ENCODE measurements around the gene PCP4L1. TPM values are rescaled to one million over a fixed set of nuclear protein-coding genes. Genes with fewer than 3 reads are reported as not detected.
"Not testable (repeated sequence)": the region's sequence is repeated elsewhere in the genome, so short reads cannot be mapped to it uniquely, and the experiment has no call there.

PCP4L1 gene
- total RNA-seq, 2 experiments from 2014 or later: 0.22 TPM; not detected in 1

GRCh38 chr1:161222175-161223019, 36.1 kb upstream of the PCP4L1 start:
- CTCF ChIA-PET: interaction anchor here (0.8 to 11.6 kb wide), 9 partner anchors 12 to 167 kb away, joined by 3 to 213 read pairs (median 3); partner anchors contain the start of gene PPOX
- DNase-seq: no peak
- POLR2A ChIA-PET: no interaction called here
- Mint-ChIP-seq H3K9me3 (no peaks in the 10 kb centered on the region), H3K4me3 (no peak overlapping the region), H3K36me3 (peaks cover under 1% of the 10 kb centered on the region), H3K4me1 (ENCODE audit: low read depth) (peaks cover 33% of the 10 kb centered on the region), H3K27me3 (no peaks in the 10 kb centered on the region), H3K27ac (no peak overlapping the region)
- intact Hi-C loops (cut with micrococcal nuclease): no loop called here

- Mint-ChIP-seq H3K27me3 (no peaks in the 10 kb centered on the region), H3K27ac (no peak overlapping the region), H3K9me3 (no peaks in the 10 kb centered on the region), H3K4me3 (no peak overlapping the region), H3K4me1 (ENCODE audit: low read depth) (peaks cover 26% of the 10 kb centered on the region), H3K36me3 (peaks cover 14% of the 10 kb centered on the region)
- intact Hi-C loops (cut with micrococcal nuclease): no loop called here
- CTCF ChIA-PET: interaction anchor here (0.5 to 11.6 kb wide), 9 partner anchors 7 to 158 kb away, joined by 3 to 213 read pairs (median 69); partner anchors contain the start of gene NDUFS2
- POLR2A ChIA-PET: interaction anchor here (0.7 kb wide), 1 partner anchor 22 kb away, joined by 3 read pairs; the partner anchor contains the start of gene NDUFS2
- DNase-seq: no peak
These were observed 34.5 kb upstream of the PCP4L1 start for GRCh38 chr1:161223805-161224694.

DNA sequence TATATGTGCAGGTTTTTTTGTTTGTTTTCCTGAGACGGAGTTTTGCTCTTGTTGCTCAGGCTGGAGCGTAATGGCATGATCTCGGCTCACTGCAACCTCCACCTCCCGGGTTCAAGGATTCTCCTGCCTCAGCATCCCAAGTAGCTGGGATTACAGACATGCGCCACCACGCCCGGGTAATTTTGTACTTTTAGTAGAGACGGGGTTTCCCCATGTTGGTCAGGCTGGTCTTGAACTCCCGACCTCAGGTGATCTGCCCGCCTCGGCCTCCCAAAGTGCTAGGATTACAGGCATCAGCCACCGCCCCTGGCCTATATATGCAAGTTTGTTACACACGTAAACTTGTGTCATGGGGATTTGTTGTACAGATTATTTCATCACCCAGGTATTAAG, 33.9 kb upstream of the PCP4L1 start:
- POLR2A ChIA-PET: interaction anchor here (1.7 to 2.3 kb wide), 2 partner anchors 14 to 22 kb away, joined by 6 to 20 read pairs; partner anchors contain the start of gene NDUFS2

DNA sequence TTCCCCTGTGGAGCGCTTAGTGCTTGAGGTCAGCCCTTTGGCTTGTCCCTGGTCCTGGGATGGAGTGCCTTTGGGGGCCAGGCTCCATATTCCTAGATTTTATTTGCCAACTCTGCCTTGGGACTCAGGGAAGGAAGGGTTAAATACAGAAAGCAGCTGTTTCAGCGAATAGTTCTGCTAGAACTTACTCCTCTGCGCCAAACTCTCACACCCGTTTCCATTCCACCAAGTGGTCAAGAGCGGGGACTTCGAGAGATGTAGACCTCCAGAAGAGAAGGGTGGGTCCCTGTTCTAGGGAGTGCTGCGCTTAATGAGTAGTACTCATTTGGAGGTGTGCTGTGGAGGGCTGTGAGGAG, 33.4 kb upstream of the PCP4L1 start:
- intact Hi-C loops (cut with micrococcal nuclease): loop anchor here (1.0 kb wide), 7 partner anchors 15 to 89 kb away; partner anchors contain the start of genes NDUFS2, PPOX and SDHC
- H3K4me3 Mint-ChIP-seq: no peak overlapping the region
- H3K9me3 Mint-ChIP-seq: no peaks in the 10 kb centered on the region
- H3K27me3 Mint-ChIP-seq: no peaks in the 10 kb centered on the region
- H3K36me3 Mint-ChIP-seq: peaks cover 14% of the 10 kb centered on the region
- POLR2A ChIA-PET: interaction anchor here (0.5 to 2.3 kb wide), 17 partner anchors 11 to 175 kb away, joined by 3 to 20 read pairs (median 4); partner anchors contain the start of genes NDUFS2, NIT1, PFDN2 and PPOX
- peak overlapping the region; percentile 86 for H3K27ac Mint-ChIP-seq
- no peak for DNase-seq
- peaks cover 23% of the 10 kb centered on the region for H3K4me1 Mint-ChIP-seq (ENCODE audit: low read depth)
- CTCF ChIA-PET: interaction anchor here (0.5 to 11.6 kb wide), 29 partner anchors 8 to 215 kb away, joined by 3 to 213 read pairs (median 14); partner anchors contain the start of genes ADAMTS4, B4GALT3, CFAP126 and DEDD

More for the DNA sequence above, 33.9 kb upstream of the PCP4L1 start:
- not testable (repeated sequence) for H3K9me3 Mint-ChIP-seq, H3K27me3 Mint-ChIP-seq, H3K4me3 Mint-ChIP-seq, DNase-seq
- Mint-ChIP-seq H3K4me1 (ENCODE audit: low read depth) (peaks cover 23% of the 10 kb centered on the region), H3K27ac (peak overlapping the region; percentile 86), H3K36me3 (peaks cover 14% of the 10 kb centered on the region)
- intact Hi-C loops (cut with micrococcal nuclease): loop anchor here (1.0 kb wide), 7 partner anchors 14 to 90 kb away; partner anchors contain the start of genes NDUFS2, PPOX and SDHC
- CTCF ChIA-PET: interaction anchor here (1.3 to 11.6 kb wide), 13 partner anchors 8 to 216 kb away, joined by 4 to 213 read pairs (median 17); partner anchors contain the start of genes ADAMTS4 and NDUFS2

GRCh38 chr1:161225534-161226319, 32.8 kb upstream of the PCP4L1 start, which contains the start of gene TOMM40L:
TSS of gene TOMM40L (plus strand) at chr1:161226060. CDS start at chr1:161226490, 430 bp downstream.
- Mint-ChIP-seq H3K4me1 (ENCODE audit: low read depth) (peaks cover 23% of the 10 kb centered on the region), H3K9me3 (no peaks in the 10 kb centered on the region), H3K4me3 (peak within 1 kb of the TSS; percentile 100), H3K27me3 (no peaks in the 10 kb centered on the region), H3K36me3 (peaks cover 14% of the 10 kb centered on the region), H3K27ac (peak within 1 kb of the TSS; percentile 86)
- ChIA-PET POLR2A (interaction anchor here (0.5 to 2.3 kb wide), 19 partner anchors 11 to 174 kb away, joined by 3 to 20 read pairs (median 4); partner anchors contain the start of genes NDUFS2, NIT1, PFDN2 and PPOX), CTCF (interaction anchor here (0.5 to 11.6 kb wide), 35 partner anchors 9 to 215 kb away, joined by 3 to 213 read pairs (median 9); partner anchors contain the start of genes ADAMTS4, B4GALT3, CFAP126 and DEDD)
- intact Hi-C loops (cut with micrococcal nuclease): loop anchor here (1.0 kb wide), 7 partner anchors 15 to 89 kb away; partner anchors contain the start of genes NDUFS2, PPOX and SDHC
- peak; percentile 92 for DNase-seq

DNA sequence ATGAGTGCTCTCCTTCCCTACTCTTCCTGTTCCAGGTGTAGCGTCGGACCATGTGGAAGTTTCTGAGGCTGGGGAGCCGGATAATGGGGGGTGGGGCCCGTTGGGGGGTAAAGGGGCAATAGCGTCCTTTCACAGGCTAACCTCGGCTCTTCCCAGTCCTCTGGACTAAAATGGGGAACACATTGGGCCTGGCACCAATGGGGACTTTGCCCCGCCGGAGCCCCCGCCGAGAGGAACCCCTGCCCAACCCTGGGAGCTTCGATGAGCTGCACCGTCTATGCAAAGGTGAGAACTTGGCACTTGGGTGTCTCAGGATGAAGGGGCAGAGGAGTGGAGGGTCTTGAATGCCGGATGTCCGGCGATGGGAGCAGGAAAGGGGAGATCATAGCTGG, 32.2 kb upstream of the PCP4L1 start:
- ChIA-PET CTCF (interaction anchor here (0.6 to 11.6 kb wide), 36 partner anchors 8 to 179 kb away, joined by 3 to 213 read pairs (median 9); partner anchors contain the start of genes ADAMTS4, ARHGAP30, B4GALT3 and CFAP126), POLR2A (interaction anchor here (0.8 to 2.3 kb wide), 10 partner anchors 15 to 174 kb away, joined by 3 to 20 read pairs (median 4); partner anchors contain the start of genes NDUFS2, NIT1, PFDN2 and PPOX)
- DNase-seq: peak; percentile 19
- intact Hi-C loops (cut with micrococcal nuclease): no loop called here
- peak overlapping the region; percentile 100 for H3K4me3 Mint-ChIP-seq
- no peaks in the 10 kb centered on the region for H3K9me3 Mint-ChIP-seq
- H3K27ac Mint-ChIP-seq: peak overlapping the region; percentile 86
- H3K36me3 Mint-ChIP-seq: peaks cover 14% of the 10 kb centered on the region
- H3K27me3 Mint-ChIP-seq: no peaks in the 10 kb centered on the region
- H3K4me1 Mint-ChIP-seq (ENCODE audit: low read depth): peaks cover 23% of the 10 kb centered on the region

DNA sequence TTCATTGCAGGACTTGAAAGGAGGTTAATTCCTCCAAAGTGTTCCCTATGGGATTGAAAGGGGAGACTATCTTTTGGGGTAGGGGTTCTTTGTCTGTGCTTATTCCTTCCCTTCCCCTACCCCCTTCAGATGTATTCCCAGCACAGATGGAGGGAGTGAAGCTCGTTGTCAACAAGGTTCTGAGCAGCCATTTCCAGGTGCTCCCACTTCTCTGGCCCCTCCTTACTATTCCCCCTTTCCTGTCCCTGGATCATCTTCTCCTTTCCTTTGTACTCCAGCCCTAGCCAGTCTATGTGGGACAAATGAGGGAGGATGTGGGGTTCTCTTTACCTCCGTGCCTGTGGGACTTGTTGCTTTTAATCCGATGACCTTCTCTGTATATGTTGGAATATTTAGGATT, 31.8 kb upstream of the PCP4L1 start:
- DNase-seq: no peak
- Mint-ChIP-seq H3K9me3 (no peaks in the 10 kb centered on the region), H3K4me3 (peak overlapping the region; percentile 100), H3K27me3 (no peaks in the 10 kb centered on the region), H3K27ac (peak overlapping the region; percentile 67), H3K36me3 (peaks cover 14% of the 10 kb centered on the region), H3K4me1 (ENCODE audit: low read depth) (peaks cover 23% of the 10 kb centered on the region)
- POLR2A ChIA-PET: interaction anchor here (1.3 to 2.3 kb wide), 2 partner anchors 24 to 79 kb away, joined by 3 to 20 read pairs; partner anchors contain the start of gene NDUFS2
- CTCF ChIA-PET: interaction anchor here (0.6 to 11.6 kb wide), 26 partner anchors 9 to 162 kb away, joined by 3 to 213 read pairs (median 11); partner anchors contain the start of genes ADAMTS4, ARHGAP30, B4GALT3 and CFAP126
- intact Hi-C loops (cut with micrococcal nuclease): loop anchor here (1.0 kb wide), 3 partner anchors 65 to 160 kb away; no protein-coding TSS in a partner anchor

DNA sequence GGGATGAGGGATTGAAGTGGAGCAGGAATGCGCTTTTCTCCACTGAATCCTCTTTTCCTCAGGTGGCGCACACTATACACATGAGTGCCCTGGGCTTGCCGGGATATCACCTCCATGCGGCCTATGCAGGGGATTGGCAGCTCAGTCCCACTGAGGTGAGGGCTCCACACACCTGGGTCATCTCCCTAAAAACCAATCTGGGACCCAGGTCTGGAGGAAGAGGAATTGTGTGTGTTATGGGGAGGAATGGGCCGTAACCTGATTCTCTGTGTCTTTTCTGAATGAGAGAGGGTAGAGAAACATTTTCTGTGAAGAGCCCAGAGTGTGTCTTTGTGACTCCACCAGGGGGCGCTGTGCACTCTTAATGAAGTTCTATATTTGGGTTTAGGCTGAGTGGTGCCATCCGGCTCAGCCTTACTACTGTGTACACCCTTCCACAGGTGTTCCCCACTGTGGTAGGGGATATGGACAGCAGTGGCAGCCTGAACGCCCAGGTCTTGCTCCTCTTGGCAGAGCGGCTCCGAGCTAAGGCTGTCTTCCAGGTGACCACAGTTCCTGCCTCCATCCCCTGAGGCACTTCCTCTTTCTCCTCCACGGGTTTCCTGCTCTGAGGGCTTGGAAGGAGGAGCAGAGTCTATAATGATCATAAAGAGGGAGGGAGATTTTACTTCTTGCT, 31.2 kb upstream of the PCP4L1 start:
- Mint-ChIP-seq H3K4me3 (peak overlapping the region; percentile 100), H3K4me1 (ENCODE audit: low read depth) (peaks cover 23% of the 10 kb centered on the region), H3K27me3 (no peaks in the 10 kb centered on the region), H3K36me3 (peaks cover 14% of the 10 kb centered on the region), H3K9me3 (no peaks in the 10 kb centered on the region), H3K27ac (peak overlapping the region; percentile 67)
- POLR2A ChIA-PET: no interaction called here
- peak; percentile 91 for DNase-seq
- CTCF ChIA-PET: interaction anchor here (0.6 to 11.6 kb wide), 27 partner anchors 9 to 162 kb away, joined by 3 to 213 read pairs (median 9); partner anchors contain the start of genes ADAMTS4, ARHGAP30, B4GALT3 and CFAP126
- intact Hi-C loops (cut with micrococcal nuclease): loop anchor here (1.0 kb wide), 3 partner anchors 64 to 159 kb away; no protein-coding TSS in a partner anchor

- ChIA-PET POLR2A (no interaction called here), CTCF (interaction anchor here (0.6 to 11.6 kb wide), 11 partner anchors 10 to 161 kb away, joined by 3 to 213 read pairs (median 8); partner anchors contain the start of genes ADAMTS4, CFAP126 and NDUFS2)
- no peak for DNase-seq
These were observed 30.5 kb upstream of the PCP4L1 start for GRCh38 chr1:161228032-161228431.

More at GRCh38 chr1:161228032-161228431, 30.5 kb upstream of the PCP4L1 start:
- H3K4me1 Mint-ChIP-seq (ENCODE audit: low read depth): peaks cover 23% of the 10 kb centered on the region
- intact Hi-C loops (cut with micrococcal nuclease): no loop called here
- H3K4me3 Mint-ChIP-seq: peak overlapping the region; percentile 2
- peaks cover 14% of the 10 kb centered on the region for H3K36me3 Mint-ChIP-seq
- H3K9me3 Mint-ChIP-seq: no peaks in the 10 kb centered on the region
- no peaks in the 10 kb centered on the region for H3K27me3 Mint-ChIP-seq
- H3K27ac Mint-ChIP-seq: peak overlapping the region; percentile 67

Measured in activated CD4-positive, alpha-beta memory T cell treated with anti-CD3 and anti-CD28 coated beads for 36 hours (primary cell).